ENCODE measurements around the gene PACS2. TPM values are rescaled to one million over a fixed set of nuclear protein-coding genes. Genes with fewer than 3 reads are reported as not detected.

PACS2 gene
- total RNA-seq, 1 experiment from 2014 or later = 72.5 TPM

DNA sequence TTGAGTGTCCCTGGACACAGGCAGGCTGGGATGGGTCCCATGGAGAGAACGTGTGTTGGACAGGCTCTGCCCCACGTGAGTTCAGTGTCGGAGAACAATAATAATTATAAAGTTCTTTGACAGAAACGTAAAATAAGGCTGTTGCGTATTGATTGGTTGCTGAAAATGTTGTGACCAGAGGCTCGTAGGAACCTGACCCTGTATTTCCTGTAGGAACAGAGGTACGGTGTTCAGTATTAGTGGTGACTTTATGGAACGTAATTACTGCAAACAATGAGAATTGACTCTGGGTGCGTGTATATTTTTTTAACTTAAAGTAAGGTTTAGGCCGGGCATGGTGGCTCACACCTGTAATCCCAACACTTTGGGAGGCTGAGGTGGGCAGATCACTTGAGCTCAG, 112.9 kb downstream of the PACS2 start:
- H3K4me3 Mint-ChIP-seq = peak overlapping the region in 1 of 2 experiments; percentile 40; a peak in 1 of 5 replicates
- H3K27ac Mint-ChIP-seq = no peak overlapping the region

More for the DNA sequence above, 112.9 kb downstream of the PACS2 start:
- H2BK20ac ChIP-seq (ENCODE audit: low read depth, low read length, poor library complexity, severe bottlenecking) = no peak overlapping the region
- H4K8ac ChIP-seq (replicated peaks; ENCODE audit: insufficient read length, low read depth, low read length) = no peak overlapping the region
- no peak overlapping the region for H2BK15ac ChIP-seq (ENCODE audit: low read depth, low read length)
- no peak overlapping the region for H2AFZ ChIP-seq (ENCODE audit: low read length)
- H3K27ac ChIP-seq (ENCODE audit: insufficient read length, low read depth, low read length) = no peak overlapping the region
- H3T11ph ChIP-seq (ENCODE audit: low read length) = no peak overlapping the region
- H3K23me2 ChIP-seq (ENCODE audit: insufficient read length, low read depth, low read length, poor library complexity, severe bottlenecking) = peaks cover 4% of the 10 kb centered on the region
- H3K4me2 ChIP-seq (ENCODE audit: insufficient read depth, insufficient read length, low read length) = no peak overlapping the region
- no peak overlapping the region for H3K14ac ChIP-seq (ENCODE audit: insufficient read depth, low read length)
- H3K27me3 Mint-ChIP-seq (ENCODE audit: low read depth) = no peaks in the 10 kb centered on the region
- no peaks in the 10 kb centered on the region for H3K9me3 ChIP-seq (ENCODE audit: control insufficient read depth, low read depth, low read length)
- no CpG with 5 or more reads among the region's 10 CpGs for WGBS (ENCODE audit: extremely low coverage, insufficient read length, low lambda C conversion rate)
- no peak overlapping the region for H3K23ac ChIP-seq (ENCODE audit: insufficient read length, low read depth, low read length)
- no peak overlapping the region for H3K56ac ChIP-seq (ENCODE audit: insufficient read length, low read depth, low read length)
- no peaks in the 10 kb centered on the region for H3K4me1 ChIP-seq (ENCODE audit: insufficient read depth, low read length)
- no peak overlapping the region for H3K4ac ChIP-seq (ENCODE audit: low read depth, low read length)
- no peaks in the 10 kb centered on the region for H4K20me1 ChIP-seq (ENCODE audit: control insufficient read depth, insufficient read depth, insufficient read length)
- peaks cover 46% of the 10 kb centered on the region; the same call in 1 of the 2 replicates for H3K79me2 ChIP-seq (ENCODE audit: insufficient read depth, low read length)
- H3K79me1 ChIP-seq (ENCODE audit: insufficient read depth, low read depth, low read length, poor library complexity, severe bottlenecking) = peaks cover 23% of the 10 kb centered on the region
- no peak overlapping the region for H4K5ac ChIP-seq (ENCODE audit: insufficient read length, low read depth, low read length)
- H2BK5ac ChIP-seq (ENCODE audit: insufficient read length, low read length) = no peak overlapping the region
- H3K4me1 Mint-ChIP-seq = peaks cover 7% of the 10 kb centered on the region in 2 experiments; a peak in 3 of 4 replicates
- H3K9ac ChIP-seq (ENCODE audit: extremely low read depth, insufficient read length, low read length) = no peak overlapping the region
- no peak overlapping the region for H2BK120ac ChIP-seq (ENCODE audit: low read depth, low read length, poor library complexity, severe bottlenecking)
- no peak overlapping the region for H4K91ac ChIP-seq (ENCODE audit: insufficient read length, low read depth, low read length)
- no peak for DNase-seq
- peaks cover 0 to 3% of the 10 kb centered on the region in 2 experiments; a peak in 1 of 5 replicates for H3K9me3 Mint-ChIP-seq
- no peak overlapping the region for H2AK5ac ChIP-seq (ENCODE audit: insufficient read length, low read length)
- no peaks in the 10 kb centered on the region for H3K27me3 ChIP-seq (ENCODE audit: insufficient read depth, low read length)
- TF ChIP-seq, protein P1, sequence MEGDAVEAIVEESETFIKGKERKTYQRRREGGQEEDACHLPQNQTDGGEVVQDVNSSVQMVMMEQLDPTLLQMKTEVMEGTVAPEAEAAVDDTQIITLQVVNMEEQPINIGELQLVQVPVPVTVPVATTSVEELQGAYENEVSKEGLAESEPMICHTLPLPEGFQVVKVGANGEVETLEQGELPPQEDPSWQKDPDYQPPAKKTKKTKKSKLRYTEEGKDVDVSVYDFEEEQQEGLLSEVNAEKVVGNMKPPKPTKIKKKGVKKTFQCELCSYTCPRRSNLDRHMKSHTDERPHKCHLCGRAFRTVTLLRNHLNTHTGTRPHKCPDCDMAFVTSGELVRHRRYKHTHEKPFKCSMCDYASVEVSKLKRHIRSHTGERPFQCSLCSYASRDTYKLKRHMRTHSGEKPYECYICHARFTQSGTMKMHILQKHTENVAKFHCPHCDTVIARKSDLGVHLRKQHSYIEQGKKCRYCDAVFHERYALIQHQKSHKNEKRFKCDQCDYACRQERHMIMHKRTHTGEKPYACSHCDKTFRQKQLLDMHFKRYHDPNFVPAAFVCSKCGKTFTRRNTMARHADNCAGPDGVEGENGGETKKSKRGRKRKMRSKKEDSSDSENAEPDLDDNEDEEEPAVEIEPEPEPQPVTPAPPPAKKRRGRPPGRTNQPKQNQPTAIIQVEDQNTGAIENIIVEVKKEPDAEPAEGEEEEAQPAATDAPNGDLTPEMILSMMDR (conservative IDR thresholded peaks at IDR 0.05) = no peak
- no peak overlapping the region for H2BK12ac ChIP-seq (ENCODE audit: insufficient read length, low read depth, low read length)
- H3K36me3 Mint-ChIP-seq (ENCODE audit: insufficient read depth in 1 of 3, low read depth in 3 of 3) = peaks cover 42 to 65% (median 53%) of the 10 kb centered on the region in 3 experiments
- no peak overlapping the region for H3K18ac ChIP-seq (ENCODE audit: insufficient read length, low read depth, low read length)
